Thoracic aorta (tissue), 2 donors: ENCODE measurements around the gene HECTD2. TPM values are rescaled to one million over a fixed set of nuclear protein-coding genes. Genes with fewer than 3 reads are reported as not detected.

ENCODE experiments used
- total RNA-seq, 2 donors: library from RNA; depleted of rRNA; stranded (reverse); fragments of >200 nt; gene quantifications; one replicate each; pipeline versions ENCODE4 v1.1.0 to v1.2.3, GENCODE V29; 2016

HECTD2 gene
- total RNA-seq, 2 donors from 2014 or later = 35.9 to 48.0 TPM

Other genes starting within 250 kb of the HECTD2 start
- gene PCGF5, start 189.7 kb upstream of the HECTD2 start, total RNA-seq = 100 to 1,000 TPM; 111 to 175 TPM
- gene PPP1R3C, start 222.7 kb downstream of the HECTD2 start, total RNA-seq = 100 to 1,000 TPM in 1 of 2 donors, 10 to 100 TPM in 1; 89.1 to 241 TPM